ENCODE results near the gene B4GALT6. TPM values are rescaled to one million over a fixed set of nuclear protein-coding genes. Genes with fewer than 3 reads are reported as not detected.

Gene B4GALT6
- total and polyA plus RNA-seq, 2 of the 4 experiments (the other 2 are of a cell fraction), result 1.1 to 3.9 TPM

- no peaks in the 10 kb centered on the region for H3K79me1 ChIP-seq (ENCODE audit: low read depth in 1 of 2, low read length in 2 of 2)
- intact Hi-C loops (cut with micrococcal nuclease), result no loop called here
- H2AK5ac ChIP-seq (ENCODE audit: low read depth, low read length), result no peak overlapping the region
- H4K91ac ChIP-seq (ENCODE audit: insufficient read depth, low read depth, low read length), result no peak overlapping the region
- in situ Hi-C loops (cut with MboI; ENCODE audit: low sequenced_read_pairs), result no loop called here
- no peak overlapping the region for H2BK15ac ChIP-seq (ENCODE audit: low read depth, low read length)
- ChIA-PET CTCF (no interaction called here), POLR2A (ENCODE audit: unreplicated experiment) (no interaction called here)
- DNase-seq (no peak), ATAC-seq (ENCODE audit: low read depth) (no peak)
- no peak overlapping the region for H4K8ac ChIP-seq (ENCODE audit: low read depth in 2 of 2, low read length in 2 of 2)
- no peak overlapping the region for H3K4me3 ChIP-seq (ENCODE audit: insufficient read depth, low read depth, low read length)
- no peak overlapping the region for H3K18ac ChIP-seq (ENCODE audit: low read depth, low read length)
- no peak overlapping the region for H2AK9ac ChIP-seq (replicated peaks; ENCODE audit: low read depth, low read length, poor library complexity)
- no peak overlapping the region for H3K14ac ChIP-seq (replicated peaks; ENCODE audit: low read depth, low read length)
- no CpG with 5 or more reads among the region's 2 CpGs for WGBS, 2 experiments (ENCODE audit: extremely low coverage in 2 of 2, insufficient read length in 1 of 2)
- no peak overlapping the region for H3K23ac ChIP-seq (ENCODE audit: low read depth, low read length)
- no peak overlapping the region for H2BK120ac ChIP-seq (ENCODE audit: low read depth, low read length)
- no peak for TF ChIP-seq CTCF (conservative IDR thresholded peaks at IDR 0.05; ENCODE audit: low read depth, low read length)
- no peak for TF ChIP-seq BHLHE40 (IDR thresholded peaks at IDR 0.05; ENCODE audit: low read depth, low read length)
- TF ChIP-seq RCOR1 (IDR thresholded peaks at IDR 0.05; ENCODE audit: insufficient replicate concordance, low read length), result no peak
- no peak for TF ChIP-seq ELK1 (IDR thresholded peaks at IDR 0.05; ENCODE audit: borderline replicate concordance, low read depth, low read length)
- TF ChIP-seq USF2 (IDR thresholded peaks at IDR 0.05; ENCODE audit: low read depth, low read length), result no peak
- no peak for TF ChIP-seq MXI1 (IDR thresholded peaks at IDR 0.05; ENCODE audit: borderline replicate concordance, low read depth, low read length)
- TF ChIP-seq CHD1 (IDR thresholded peaks at IDR 0.05; ENCODE audit: low read depth, low read length), result no peak
- no peak for TF ChIP-seq MAFK (IDR thresholded peaks at IDR 0.05; ENCODE audit: low read depth, low read length)
- no peak for TF ChIP-seq NFE2L2 (IDR thresholded peaks at IDR 0.05; ENCODE audit: low read depth, low read length)
- TF ChIP-seq POLR2A (IDR thresholded peaks at IDR 0.05; ENCODE audit: low read depth, low read length), result no peak
- no peak for TF ChIP-seq RFX5 (IDR thresholded peaks at IDR 0.05; ENCODE audit: low read depth, low read length)
- no peak for TF ChIP-seq SMC3 (IDR thresholded peaks at IDR 0.05; ENCODE audit: low read depth, low read length)
- no peak for TF ChIP-seq FOS (IDR thresholded peaks at IDR 0.05; ENCODE audit: low read depth, low read length)
- no peak for TF ChIP-seq CEBPB (IDR thresholded peaks at IDR 0.05; ENCODE audit: low read depth, low read length)
- no peak for TF ChIP-seq MAZ (IDR thresholded peaks at IDR 0.05; ENCODE audit: borderline replicate concordance, low read depth, low read length)
- no peak for TF ChIP-seq RAD21 (IDR thresholded peaks at IDR 0.05; ENCODE audit: low read length)
- H2BK5ac ChIP-seq (ENCODE audit: low read depth, low read length, poor library complexity, severe bottlenecking), result no peak overlapping the region
- no peak overlapping the region for H2BK20ac ChIP-seq (ENCODE audit: low read depth, low read length)
- H3K9ac ChIP-seq (ENCODE audit: low read depth, low read length), result no peak overlapping the region
- BruUV-seq (replicated peaks), result no TSS peak
- dilution Hi-C loops (cut with HindIII; ENCODE audit: low sequenced_read_pairs, unreplicated experiment), result no loop called here
- H3K56ac ChIP-seq (ENCODE audit: extremely low read depth, insufficient read depth, low read length), result no peak overlapping the region
- H3K27me3 ChIP-seq (ENCODE audit: control insufficient read depth, insufficient read depth, low read length), result no peaks in the 10 kb centered on the region
- H2AFZ ChIP-seq (replicated peaks; ENCODE audit: low read length, poor library complexity), result no peak overlapping the region
- no peak overlapping the region for H3K27ac ChIP-seq (ENCODE audit: insufficient read depth, low read length)
- no peak overlapping the region for H4K5ac ChIP-seq (ENCODE audit: low read depth, low read length)
- no peak overlapping the region for H3K4me2 ChIP-seq (ENCODE audit: low read depth, low read length)
- H3K9me3 ChIP-seq (ENCODE audit: control insufficient read depth, insufficient read depth, low read length), result no peaks in the 10 kb centered on the region
- H3K4ac ChIP-seq (ENCODE audit: low read depth, low read length), result no peak overlapping the region
- H3K36me3 ChIP-seq (ENCODE audit: control insufficient read depth, insufficient read depth, low read length), result no peaks in the 10 kb centered on the region
- H4K20me1 ChIP-seq (ENCODE audit: insufficient read depth, low read length), result no peaks in the 10 kb centered on the region
- H3K4me1 ChIP-seq (ENCODE audit: control insufficient read depth, insufficient read depth, low read length), result no peaks in the 10 kb centered on the region
- no peaks in the 10 kb centered on the region for H3K9me1 ChIP-seq (ENCODE audit: insufficient read depth, low read length)
Observed at GRCh38 chr18:31606265-31606664, 78.1 kb downstream of the B4GALT6 start.
